ENCODE measurements around the gene PPIE. TPM values are rescaled to one million over a fixed set of nuclear protein-coding genes. Genes with fewer than 3 reads are reported as not detected.

The PPIE gene
- polyA plus RNA-seq, 1 donor (not counting 4 experiments of a cell fraction or from before 2014, with no cell fraction given), result 60.6 TPM

DNA sequence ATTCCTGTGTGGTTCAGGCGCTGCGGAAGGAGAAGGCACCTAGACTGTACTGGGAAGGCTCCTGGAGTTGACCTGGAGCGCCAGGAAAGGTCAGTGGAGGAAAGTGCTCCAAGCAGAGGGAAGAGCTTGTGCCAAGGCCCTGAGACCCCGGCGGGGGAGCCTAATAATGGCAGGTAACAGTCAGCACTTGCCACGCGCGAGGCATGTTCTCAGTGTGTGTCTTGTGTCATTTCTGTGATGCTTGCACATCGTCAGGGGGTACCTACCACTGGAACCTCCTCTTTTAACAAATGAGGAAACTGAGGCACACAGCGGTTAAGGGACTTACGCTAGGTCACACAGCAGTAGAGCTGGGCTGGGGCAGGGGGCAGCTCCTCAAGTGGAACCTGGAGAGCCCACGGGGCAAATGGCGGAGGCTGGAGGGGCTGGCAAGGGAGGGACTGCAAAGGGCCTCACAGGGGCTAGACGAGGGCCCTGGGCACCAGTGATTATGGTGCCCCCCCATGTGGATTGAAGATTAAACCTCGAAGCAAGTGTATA, 51.0 kb downstream of the PPIE start:
- Histone ChIP-seq H3K4me1 (ENCODE audit: control insufficient read depth, extremely low read depth, insufficient read depth, low read length) (no peaks in the 10 kb centered on the region), H3K9ac (ENCODE audit: control insufficient read depth, extremely low read depth, insufficient read depth, low read length) (no peak overlapping the region), H3K4me2 (ENCODE audit: control insufficient read depth, extremely low read depth, insufficient read depth, low read depth, low read length) (peak overlapping the region; percentile 56), H3K9me1 (ENCODE audit: control insufficient read depth, extremely low read depth, insufficient read depth, low read length) (no peaks in the 10 kb centered on the region), H2AFZ (ENCODE audit: control insufficient read depth, low read length) (no peak overlapping the region), H3K36me3 (ENCODE audit: control insufficient read depth in 2 of 2, extremely low read depth in 1 of 2, insufficient read depth in 2 of 2, low read length in 2 of 2) (no peaks in the 10 kb centered on the region), H3K27me3 (ENCODE audit: control insufficient read depth, extremely low read depth, insufficient read depth, low read length) (peaks cover 22% of the 10 kb centered on the region), H3K79me2 (ENCODE audit: control insufficient read depth, insufficient read depth, low read length) (no peaks in the 10 kb centered on the region), H3K27ac (ENCODE audit: control insufficient read depth, insufficient read depth, low read length) (no peak overlapping the region), H3K9me3 (ENCODE audit: control insufficient read depth, low read depth, low read length) (no peaks in the 10 kb centered on the region), H3K4me3 (ENCODE audit: control insufficient read depth in 2 of 3, extremely low read depth in 1 of 3, insufficient read depth in 2 of 3, low read depth in 1 of 3, low read length in 3 of 3) (peak overlapping the region in 1 of 3 experiments; percentile 14), H4K20me1 (ENCODE audit: control insufficient read depth, extremely low read depth, insufficient read depth, low read length) (no peaks in the 10 kb centered on the region)
- FAIRE-seq (no peak), DNase-seq (ENCODE audit: low read depth, low spot score) (no peak)
- TF ChIP-seq, protein P1, sequence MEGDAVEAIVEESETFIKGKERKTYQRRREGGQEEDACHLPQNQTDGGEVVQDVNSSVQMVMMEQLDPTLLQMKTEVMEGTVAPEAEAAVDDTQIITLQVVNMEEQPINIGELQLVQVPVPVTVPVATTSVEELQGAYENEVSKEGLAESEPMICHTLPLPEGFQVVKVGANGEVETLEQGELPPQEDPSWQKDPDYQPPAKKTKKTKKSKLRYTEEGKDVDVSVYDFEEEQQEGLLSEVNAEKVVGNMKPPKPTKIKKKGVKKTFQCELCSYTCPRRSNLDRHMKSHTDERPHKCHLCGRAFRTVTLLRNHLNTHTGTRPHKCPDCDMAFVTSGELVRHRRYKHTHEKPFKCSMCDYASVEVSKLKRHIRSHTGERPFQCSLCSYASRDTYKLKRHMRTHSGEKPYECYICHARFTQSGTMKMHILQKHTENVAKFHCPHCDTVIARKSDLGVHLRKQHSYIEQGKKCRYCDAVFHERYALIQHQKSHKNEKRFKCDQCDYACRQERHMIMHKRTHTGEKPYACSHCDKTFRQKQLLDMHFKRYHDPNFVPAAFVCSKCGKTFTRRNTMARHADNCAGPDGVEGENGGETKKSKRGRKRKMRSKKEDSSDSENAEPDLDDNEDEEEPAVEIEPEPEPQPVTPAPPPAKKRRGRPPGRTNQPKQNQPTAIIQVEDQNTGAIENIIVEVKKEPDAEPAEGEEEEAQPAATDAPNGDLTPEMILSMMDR (optimal IDR thresholded peaks at IDR 0.05 in 1 of 3, IDR thresholded peaks at IDR 0.05 in 1 of 3, conservative IDR thresholded peaks at IDR 0.05 in 1 of 3; ENCODE audit: extremely low read depth in 1 of 3, insufficient read depth in 2 of 3, low read length in 3 of 3), result no peak
- TF ChIP-seq EZH2 (IDR thresholded peaks at IDR 0.05; ENCODE audit: low read length), result no peak
- dilution Hi-C loops (cut with MboI; ENCODE audit: extremely low pct_ligation_motif_present, low sequenced_read_pairs), result no loop called here

DNA sequence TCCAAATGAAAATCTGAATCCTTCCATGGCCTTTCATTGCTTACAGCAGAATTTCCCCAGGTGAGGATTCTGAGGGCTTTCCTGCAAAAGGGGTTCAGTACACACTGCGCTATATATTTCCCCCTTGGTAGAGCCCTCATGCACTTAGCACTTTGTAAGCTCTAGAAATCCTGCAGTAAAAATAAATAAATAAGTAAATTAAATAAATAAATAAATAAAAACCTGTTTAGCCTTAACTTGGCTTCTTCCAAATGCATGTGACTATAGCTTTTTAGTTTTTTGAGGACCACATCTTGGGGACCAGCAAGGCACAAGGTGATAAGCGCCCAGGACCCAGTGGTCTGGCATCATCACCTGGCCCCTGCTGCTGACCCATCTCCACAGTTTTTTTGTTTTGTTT, 53.2 kb downstream of the PPIE start:
- Histone ChIP-seq H3K4me2 (ENCODE audit: control insufficient read depth, extremely low read depth, insufficient read depth, low read depth, low read length) (no peak overlapping the region), H2AFZ (ENCODE audit: control insufficient read depth, low read length) (no peak overlapping the region), H3K9ac (ENCODE audit: control insufficient read depth, extremely low read depth, insufficient read depth, low read length) (no peak overlapping the region), H3K27me3 (ENCODE audit: control insufficient read depth, extremely low read depth, insufficient read depth, low read length) (peaks cover 19% of the 10 kb centered on the region), H3K9me3 (ENCODE audit: control insufficient read depth, low read depth, low read length) (no peaks in the 10 kb centered on the region), H4K20me1 (ENCODE audit: control insufficient read depth, extremely low read depth, insufficient read depth, low read length) (no peaks in the 10 kb centered on the region), H3K9me1 (ENCODE audit: control insufficient read depth, extremely low read depth, insufficient read depth, low read length) (no peaks in the 10 kb centered on the region), H3K4me1 (ENCODE audit: control insufficient read depth, extremely low read depth, insufficient read depth, low read length) (no peaks in the 10 kb centered on the region), H3K27ac (ENCODE audit: control insufficient read depth, insufficient read depth, low read length) (no peak overlapping the region), H3K4me3 (ENCODE audit: control insufficient read depth in 2 of 3, extremely low read depth in 1 of 3, insufficient read depth in 2 of 3, low read depth in 1 of 3, low read length in 3 of 3) (no peak overlapping the region), H3K79me2 (ENCODE audit: control insufficient read depth, insufficient read depth, low read length) (no peaks in the 10 kb centered on the region), H3K36me3 (ENCODE audit: control insufficient read depth in 2 of 2, extremely low read depth in 1 of 2, insufficient read depth in 2 of 2, low read length in 2 of 2) (no peaks in the 10 kb centered on the region)
- TF ChIP-seq, protein P1 (optimal IDR thresholded peaks at IDR 0.05 in 1 of 3, IDR thresholded peaks at IDR 0.05 in 1 of 3, conservative IDR thresholded peaks at IDR 0.05 in 1 of 3; ENCODE audit: extremely low read depth in 1 of 3, insufficient read depth in 2 of 3, low read length in 3 of 3), result no peak
- TF ChIP-seq EZH2 (IDR thresholded peaks at IDR 0.05; ENCODE audit: low read length), result no peak
- DNase-seq (ENCODE audit: low read depth, low spot score) (no peak), FAIRE-seq (no peak)
- dilution Hi-C loops (cut with MboI; ENCODE audit: extremely low pct_ligation_motif_present, low sequenced_read_pairs), result no loop called here
